HL-60 (cell line): ENCODE results near the gene TOR1AIP2.

Experiments
- DNase-seq, 2 experiments: peaks; one replicate each; pipeline ENCODE4 v3.0.0-alpha.2; 2010 to 2020; ENCODE audit warnings: low read depth in 1 of 2, low spot score in 1 of 2
- H3K27ac ChIP-seq: fragments of 250-450 bp; sonication (Bioruptor Pico); replicated peaks from 2 replicates; pipeline ENCODE4 v1.5.1; 2020; ENCODE audit warnings: mild to moderate bottlenecking, moderate library complexity
- H3K27me3 ChIP-seq: fragments of 250-450 bp; sonication (Bioruptor Pico); 2 replicates; pipeline ENCODE4 v1.5.1; 2021; ENCODE audit warnings: mild to moderate bottlenecking, moderate library complexity; ENCODE audit not compliant: insufficient read depth, poor library complexity, severe bottlenecking
- H3K4me3 ChIP-seq: replicated peaks from 2 replicates; pipeline ENCODE4 v1.5.1; 2011; ENCODE audit warnings: mild to moderate bottlenecking, control low read depth, low read length; ENCODE audit not compliant: insufficient read depth
- CTCF ChIP-seq: IDR thresholded peaks from one replicate; pipeline ENCODE4 v1.5.1; 2011; ENCODE audit warnings: low read length, control low read depth, inconsistent platforms; ENCODE audit not compliant: insufficient read depth
- GABPA ChIP-seq: IDR thresholded peaks from 2 replicates; pipeline ENCODE4 v1.6.1; 2012; ENCODE audit warnings: low read depth
- POLR2AphosphoS5 ChIP-seq: IDR thresholded peaks from 2 replicates; pipeline ENCODE4 v1.6.1; 2012; ENCODE audit warnings: low read depth
- REST ChIP-seq: IDR thresholded peaks from 2 replicates; pipeline ENCODE4 v1.6.1; 2012; ENCODE audit warnings: low read depth; ENCODE audit not compliant: insufficient replicate concordance
- SPI1 ChIP-seq: IDR thresholded peaks from 2 replicates; pipeline ENCODE4 v1.6.1; 2012; ENCODE audit warnings: low read depth, mild to moderate bottlenecking, borderline replicate concordance

Gene TOR1AIP2

GRCh38 chr1:179820226-179820970 lies 57.2 kb downstream of the TOR1AIP2 start:
- Histone ChIP-seq H3K4me3 (no peak overlapping the region), H3K27ac (no peak overlapping the region), H3K27me3 (no peaks in the 10 kb centered on the region)
- TF ChIP-seq GABPA (no peak), SPI1 (peak; percentile 81)
- peak; percentile 43 to 56 for DNase-seq

- DNase-seq: peak in 1 of 2 experiments; percentile 27
- Histone ChIP-seq H3K27me3 (no peaks in the 10 kb centered on the region), H3K4me3 (no peak overlapping the region), H3K27ac (no peak overlapping the region)
- TF ChIP-seq POLR2AphosphoS5 (no peak), SPI1 (no peak), REST (no peak), GABPA (no peak), CTCF (no peak)
These were observed 58.8 kb downstream of the TOR1AIP2 start for GRCh38 chr1:179818743-179819173.

- H3K4me3 ChIP-seq: no peak overlapping the region
- TF ChIP-seq GABPA (no peak), REST (no peak), POLR2AphosphoS5 (no peak), CTCF (no peak), SPI1 (no peak)
- DNase-seq: no peak
- no peaks in the 10 kb centered on the region for H3K27me3 ChIP-seq
- no peak overlapping the region for H3K27ac ChIP-seq
These were observed 59.3 kb downstream of the TOR1AIP2 start for GRCh38 chr1:179818260-179818659.

- no peak for TF ChIP-seq GABPA
- TF ChIP-seq REST: no peak
- TF ChIP-seq POLR2AphosphoS5: no peak
- no peak for TF ChIP-seq SPI1
- TF ChIP-seq CTCF: no peak
These were observed 59.8 kb downstream of the TOR1AIP2 start for GRCh38 chr1:179817789-179818188.

More at GRCh38 chr1:179817789-179818188, 59.8 kb downstream of the TOR1AIP2 start:
- DNase-seq: no peak
- no peak overlapping the region for H3K27ac ChIP-seq
- H3K4me3 ChIP-seq: no peak overlapping the region
- H3K27me3 ChIP-seq: no peaks in the 10 kb centered on the region
